Activated gamma-delta T cell (primary cell): Measurements from ENCODE around the gene PLXDC2.

ENCODE experiments used
- DNase-seq: peaks from one replicate; lab custom pipeline; 2025; lab: John Stamatoyannopoulos, UW

PLXDC2 gene

GRCh38 chr10:19857876-19858275, 41.6 kb downstream of the PLXDC2 start:
- no peak for DNase-seq

GRCh38 chr10:19860107-19860506, 43.9 kb downstream of the PLXDC2 start:
- no peak for DNase-seq

- no peak for DNase-seq
Observed at GRCh38 chr10:19862811-19863515, 46.7 kb downstream of the PLXDC2 start.

- no peak for DNase-seq
Observed at GRCh38 chr10:19865676-19866075, 49.4 kb downstream of the PLXDC2 start.

- DNase-seq: no peak
Observed at GRCh38 chr10:19869370-19869769, 53.1 kb downstream of the PLXDC2 start.

GRCh38 chr10:19872504-19873271, 56.5 kb downstream of the PLXDC2 start:
- DNase-seq: no peak

- no peak for DNase-seq
Observed at GRCh38 chr10:19874190-19874589, 58.0 kb downstream of the PLXDC2 start.

GRCh38 chr10:19874791-19875190, 58.6 kb downstream of the PLXDC2 start:
- no peak for DNase-seq

- DNase-seq: no peak
Observed at GRCh38 chr10:19876570-19876969, 60.3 kb downstream of the PLXDC2 start.

- DNase-seq: no peak
Observed at GRCh38 chr10:19877466-19878255, 61.4 kb downstream of the PLXDC2 start.

- no peak for DNase-seq
Observed at GRCh38 chr10:19882621-19883020, 66.4 kb downstream of the PLXDC2 start.

- DNase-seq: no peak
Observed at GRCh38 chr10:19888061-19888660, 71.9 kb downstream of the PLXDC2 start.

- DNase-seq: no peak
Observed at GRCh38 chr10:19889256-19889655, 73.0 kb downstream of the PLXDC2 start.

- no peak for DNase-seq
Observed at GRCh38 chr10:19891429-19891828, 75.2 kb downstream of the PLXDC2 start.

GRCh38 chr10:19892270-19892669, 76.0 kb downstream of the PLXDC2 start:
- DNase-seq: no peak

GRCh38 chr10:19892677-19893076, 76.4 kb downstream of the PLXDC2 start:
- no peak for DNase-seq

GRCh38 chr10:19895500-19895899, 79.3 kb downstream of the PLXDC2 start:
- no peak for DNase-seq

GRCh38 chr10:19902456-19902855, 86.2 kb downstream of the PLXDC2 start:
- DNase-seq: no peak

GRCh38 chr10:19904202-19904661, 88.0 kb downstream of the PLXDC2 start:
- no peak for DNase-seq

- no peak for DNase-seq
Observed at GRCh38 chr10:19906108-19906791, 90.0 kb downstream of the PLXDC2 start.

GRCh38 chr10:19908991-19909696, 92.9 kb downstream of the PLXDC2 start:
- DNase-seq: no peak
